K562 (cell line): ENCODE data around the gene CCDC68. TPM values are rescaled to one million over a fixed set of nuclear protein-coding genes. Genes with fewer than 3 reads are reported as not detected.

Experiments
- ATAC-seq: fragments of 200-7000 bp; cut with Tn5 transposase; 3 replicates; pipeline ENCODE4 v1.9.1; 2020; ENCODE audit warnings: moderate library complexity
- BruUV-seq: library from RNA; stranded (reverse); fragments of 400-500 nt; replicated peaks from 2 replicates; lab custom pipeline; 2021; lab: Mats Ljungman, UMichigan
- CTCF ChIA-PET: fragments of 300-600 bp; formaldehyde crosslinking; extraction: SDS; loops from one replicate; lab custom pipeline; 2021; ENCODE audit warnings: low intra/inter-chr PET ratio; lab: Yijun Ruan, JAX
- POLR2A ChIA-PET: fragments of 300-600, 350-650 bp; sonication (Branson Sonifier 250); formaldehyde crosslinking; extraction: SDS; loops from one replicate; lab custom pipeline; 2021; ENCODE audit warnings: antibody characterized with exemption, inconsistent platforms; lab: Yijun Ruan, JAX
- DNase-seq, 4 experiments: peaks; one replicate each; pipeline versions ENCODE4 v3.0.0 to v3.0.0-alpha.2; 2011 to 2018; ENCODE audit warnings: low spot score in 3 of 4, mixed read lengths in 3 of 4; ENCODE audit errors: extremely low read depth in 1 of 4
- FAIRE-seq: peaks from 2 replicates; lab custom pipeline; 2011; peaks lifted over from hg19 to GRCh38; lab: Jason Lieb, UNC
- H2AFZ ChIP-seq: 2 replicates; pipeline ENCODE4 v1.6.0; 2011; ENCODE audit warnings: low read depth, low read length, control low read depth, inconsistent platforms
- H3K27ac ChIP-seq: fragments of 200-600 bp; 3 replicates; pipeline ENCODE4 v1.8.0; 2011; ENCODE audit warnings: low read depth, mild to moderate bottlenecking, control low read depth, inconsistent platforms, low read length, moderate library complexity, mixed read lengths; ENCODE audit errors: extremely low read depth
- H3K27me3 ChIP-seq, 2 experiments: fragments of 300-600 bp in 1 of 2; 2 replicates in 1 of 2; 3 replicates in 1 of 2; pipeline versions ENCODE4 v1.6.0 to v1.8.0; 2011; ENCODE audit warnings: inconsistent platforms in 2 of 2, low read length in 2 of 2, mild to moderate bottlenecking in 1 of 2, mixed read lengths in 1 of 2, moderate library complexity in 1 of 2; ENCODE audit not compliant: control insufficient read depth in 2 of 2, insufficient read depth in 2 of 2
- H3K36me3 ChIP-seq: fragments of 300-600 bp; 3 replicates; pipeline ENCODE4 v1.8.0; 2011; ENCODE audit warnings: mild to moderate bottlenecking, low read length, inconsistent platforms; ENCODE audit not compliant: control insufficient read depth, insufficient read depth
- H3K4me1 ChIP-seq, 2 experiments: fragments of 200-600 bp in 1 of 2; replicated peaks in 1 of 2; 2 replicates in 1 of 2; 3 replicates in 1 of 2; pipeline versions ENCODE4 v1.5.1 to v1.8.0; 2011; ENCODE audit warnings: inconsistent platforms in 2 of 2, low read length in 2 of 2, mild to moderate bottlenecking in 1 of 2, mixed read lengths in 1 of 2, moderate library complexity in 1 of 2; ENCODE audit not compliant: control insufficient read depth in 2 of 2, insufficient read depth in 2 of 2
- H3K4me2 ChIP-seq: 2 replicates; pipeline ENCODE4 v1.6.1; 2011; ENCODE audit warnings: low read length, control low read depth, inconsistent platforms, mixed read lengths; ENCODE audit not compliant: insufficient read depth
- H3K4me3 ChIP-seq: fragments of 200-600 bp; sonication (generic), shearing (Covaris generic); 2 replicates; pipeline ENCODE4 v1.5.1; 2016; ENCODE audit warnings: control low read depth, inconsistent platforms
- H3K79me2 ChIP-seq: fragments of 200-600 bp; 3 replicates; pipeline ENCODE4 v1.8.0; 2011; ENCODE audit warnings: low read length, inconsistent platforms; ENCODE audit not compliant: control insufficient read depth, insufficient read depth
- H3K9ac ChIP-seq, 2 experiments: 2 replicates each; pipeline versions ENCODE4 v1.6.0 to v1.6.1; 2011; ENCODE audit warnings: low read depth in 2 of 2, low read length in 2 of 2, control low read depth in 1 of 2, inconsistent platforms in 1 of 2, mild to moderate bottlenecking in 1 of 2, mixed read lengths in 1 of 2; ENCODE audit not compliant: insufficient read depth in 1 of 2
- H3K9me1 ChIP-seq: one replicate; pipeline ENCODE4 v1.6.0; 2011; ENCODE audit warnings: inconsistent platforms, mild to moderate bottlenecking, low read length, moderate library complexity; ENCODE audit not compliant: control insufficient read depth, insufficient read depth
- H3K9me3 ChIP-seq: replicated peaks from 2 replicates; pipeline ENCODE4 v1.5.1; 2011; ENCODE audit warnings: low read depth, low read length, inconsistent platforms; ENCODE audit not compliant: control insufficient read depth, insufficient read depth
- H4K20me1 ChIP-seq: replicated peaks from 2 replicates; pipeline ENCODE4 v1.6.1; 2011; ENCODE audit warnings: low read length, inconsistent platforms, mixed read lengths; ENCODE audit not compliant: control insufficient read depth, insufficient read depth
- BHLHE40 ChIP-seq: IDR thresholded peaks from 2 replicates; pipeline ENCODE4 v1.6.1; 2011; ENCODE audit warnings: low read length, improper control_type of control experiment
- CBFA2T2 ChIP-seq: fragments of 450-650 bp; conservative IDR thresholded peaks from 2 replicates; pipeline ENCODE4 v1.6.1; 2017; ENCODE audit warnings: mild to moderate bottlenecking
- CBFA2T3 ChIP-seq: fragments of 450-650 bp; IDR thresholded peaks from 2 replicates; pipeline ENCODE4 v1.6.1; 2017
- CBX2 ChIP-seq: fragments of 200-600 bp; sonication (generic); IDR thresholded peaks from one replicate; pipeline ENCODE4 v1.6.1; 2012; ENCODE audit warnings: mild to moderate bottlenecking, low read length, inconsistent platforms; ENCODE audit not compliant: insufficient read depth, poor library complexity, severe bottlenecking
- CCNT2 ChIP-seq: IDR thresholded peaks from 2 replicates; pipeline ENCODE4 v1.6.1; 2011; ENCODE audit warnings: borderline replicate concordance, low read depth, mild to moderate bottlenecking, moderate library complexity, mixed read lengths, low read length; ENCODE audit not compliant: insufficient read length; ENCODE audit errors: extremely low read depth
- DLX4 ChIP-seq: fragments of 250-450 bp; sonication (Bioruptor Pico); IDR thresholded peaks from 2 replicates; pipeline ENCODE4 v1.6.1; 2021; ENCODE audit warnings: mild to moderate bottlenecking
- KDM1A ChIP-seq, 2 experiments: fragments of 450-650 bp; IDR thresholded peaks; 2 replicates each; pipeline ENCODE4 v1.6.1; 2016; ENCODE audit warnings: mild to moderate bottlenecking in 2 of 2
- NR2C2 ChIP-seq, 2 experiments: fragments of 200-800 bp in 1 of 2; sonication (Bioruptor generic) in 1 of 2; sonication (generic) in 1 of 2; formaldehyde crosslinking in 1 of 2; IDR thresholded peaks; 2 replicates each; pipeline versions ENCODE4 v1.6.1 to v1.8.0; 2016 to 2022; ENCODE audit warnings: mild to moderate bottlenecking in 1 of 2, missing compliant biosample characterization in 1 of 2, missing genetic modification characterization in 1 of 2, missing genetic modification reagents in 1 of 2
- RCOR1 ChIP-seq, 2 experiments: IDR thresholded peaks; 2 replicates each; pipeline ENCODE4 v1.6.1; 2012; ENCODE audit warnings: low read depth in 2 of 2, low read length in 2 of 2, borderline replicate concordance in 1 of 2, improper control_type of control experiment in 1 of 2
- SMARCA4 ChIP-seq: fragments of 450-650 bp; IDR thresholded peaks from 2 replicates; pipeline ENCODE4 v1.6.1; 2016
- SRSF7 ChIP-seq: fragments of 200-400 bp; formaldehyde crosslinking; optimal IDR thresholded peaks from 2 replicates; pipeline ENCODE3; 2017; ENCODE audit warnings: mild to moderate bottlenecking, low read depth, low read length
- STAT6 ChIP-seq: sonication (generic); formaldehyde crosslinking; IDR thresholded peaks from 2 replicates; pipeline ENCODE4 v1.8.1; 2023; ENCODE audit warnings: mild to moderate bottlenecking, missing genetic modification reagents
- TEAD4 ChIP-seq, 2 experiments: sonication (generic) in 1 of 2; formaldehyde crosslinking in 1 of 2; IDR thresholded peaks; 2 replicates each; pipeline versions ENCODE4 v1.6.1 to v1.8.0; 2012 to 2022; ENCODE audit warnings: borderline replicate concordance in 1 of 2, inconsistent platforms in 1 of 2, low read length in 1 of 2, mild to moderate bottlenecking in 1 of 2, missing genetic modification reagents in 1 of 2
- TRIM24 ChIP-seq, 2 experiments: fragments of 450-650 bp; IDR thresholded peaks; 2 replicates each; pipeline ENCODE4 v1.6.1; 2016
- ZBTB2 ChIP-seq: fragments of 450-650 bp; IDR thresholded peaks from 2 replicates; pipeline ENCODE4 v1.6.1; 2016; ENCODE audit warnings: antibody characterized with exemption
- ZNF232 ChIP-seq: sonication (generic); formaldehyde crosslinking; IDR thresholded peaks from 2 replicates; pipeline ENCODE4 v1.8.0; 2022; ENCODE audit warnings: mild to moderate bottlenecking, missing genetic modification reagents
- ZNF586 ChIP-seq: fragments of 450-650 bp; formaldehyde crosslinking; conservative IDR thresholded peaks from 2 replicates; pipeline ENCODE4 v1.4.0; 2020; ENCODE audit warnings: mild to moderate bottlenecking, moderate library complexity
- WGBS: fragments of 100-300 bp; shearing (Covaris generic); methylation state at CpG from one replicate; pipeline ENCODE4 v1.1.6; 2016; ENCODE audit warnings: low coverage, mixed read lengths; ENCODE audit not compliant: insufficient coverage; ENCODE audit errors: missing lambda C conversion rate; 5-methylcytosine and 5-hydroxymethylcytosine counted together
- in situ Hi-C: fragments of 300-500 bp; cut with MboI; formaldehyde crosslinking; loops from 4 replicates; pipeline ENCODE4 v1.15.0; 2018; ENCODE audit warnings: inconsistent platforms, mixed read lengths
- intact Hi-C: fragments of 100-400 bp; cut with micrococcal nuclease; formaldehyde crosslinking; loops from 2 replicates; pipeline ENCODE4 v1.14.2; 2022
- polyA plus RNA-seq, 8 experiments: library from polyadenylated mRNA; depleted of rRNA in 4 of 8; stranded (reverse) in 5 of 8; unstranded in 3 of 8; fragments of >200 nt; fragmentation: Nextera tagmentation in 2 of 8; fragmentation: Illumina TruSeq in 1 of 8; extraction: Ambion mirVana in 2 of 8; extraction: Trizol in 1 of 8; gene quantifications; 2 replicates each; pipeline versions ENCODE4 v1.2.1 to v1.2.3, GENCODE V29; 2011 to 2014; ENCODE audit warnings: inconsistent platforms in 1 of 8, missing spikeins in 1 of 8
- total RNA-seq, 7 experiments: library from RNA; depleted of rRNA in 6 of 7; stranded (reverse); fragments of >200 nt in 6 of 7; fragmentation: Illumina TruSeq in 2 of 7; extraction: Trizol in 2 of 7; gene quantifications; 2 replicates each; pipeline versions ENCODE4 v1.2.1 to v1.2.3, GENCODE V29; 2011 to 2021; ENCODE audit warnings: low replicate concordance in 1 of 7

Gene CCDC68
- total and polyA plus RNA-seq, 9 of the 15 experiments (the other 6 are each of a cell fraction or from before 2014, with no cell fraction given) = 0.28 to 4.5 (median 1.4) TPM

- no peak for TF ChIP-seq ZBTB2
- TF ChIP-seq NR2C2 (CRISPR knock-in tag; IDR thresholded peaks at IDR 0.05) = no peak
- TF ChIP-seq NR2C2 (tag; IDR thresholded peaks at IDR 0.05) = no peak
- TF ChIP-seq CBX2 = no peak
- no peak for TF ChIP-seq DLX4 (CRISPR knock-in tag)
- TF ChIP-seq, all 486 proteins: peak for 0
Observed at GRCh38 chr18:54882318-54882717, 76.9 kb downstream of the CCDC68 start (continued).

GRCh38 chr18:54881229-54881768 is 78.0 kb downstream of the CCDC68 start:
- Histone ChIP-seq H3K79me2 (no peaks in the 10 kb centered on the region), H3K9me1 (no peaks in the 10 kb centered on the region), H3K4me1 (peaks cover 0 to 13% of the 10 kb centered on the region in 2 experiments; a peak in 2 of 5 replicates), H3K27ac (peak overlapping the region; percentile 38; the same call in 1 of the 3 replicates), H2AFZ (peak overlapping the region; percentile 54; the same call in 1 of the 2 replicates), H3K9ac (no peak overlapping the region), H3K27me3 (no peaks in the 10 kb centered on the region), H3K36me3 (no peaks in the 10 kb centered on the region), H3K9me3 (no peaks in the 10 kb centered on the region), H3K4me2 (0 out of 2 replicates have a peak overlapping the region, but pooled peaks have one; percentile 12), H3K4me3 (no peak overlapping the region), H4K20me1 (no peaks in the 10 kb centered on the region)
- BruUV-seq = no TSS peak
- ChIA-PET CTCF (no interaction called here), POLR2A (no interaction called here)
- FAIRE-seq (peak; percentile 46), DNase-seq (peak in 1 of 4 experiments; percentile 43), ATAC-seq (peak; percentile 22; the same call in 2 of the 3 replicates)
- 0% methylated on average over 6 of the region's 6 CpGs for WGBS
- in situ Hi-C loops (no loop called here), intact Hi-C loops (no loop called here)
- TF ChIP-seq STAT6 (CRISPR knock-in tag) (no peak), CCNT2 (peak; percentile 40), ZNF586 (CRISPR knock-in tag) (no peak), TRIM24 (IDR thresholded peaks at IDR 0.05) (peak in 1 of 2 experiments; percentile 17; a peak in 1 of 4 replicates), RCOR1 (IDR thresholded peaks at IDR 0.05; ENCODE audit: borderline replicate concordance in 1 of 2, low read depth in 2 of 2, low read length in 2 of 2) (peak in 1 of 2 experiments; percentile 35; a peak in 1 of 4 replicates), CBFA2T3 (peak; percentile 80), CBFA2T2 (peak; percentile 59), BHLHE40 (peak; percentile 7; the same call in 1 of the 2 replicates), ZNF232 (CRISPR knock-in tag) (no peak), SRSF7 (no peak), TEAD4 (IDR thresholded peaks at IDR 0.05; ENCODE audit: low read length) (peak; percentile 62), TEAD4 (CRISPR knock-in tag; IDR thresholded peaks at IDR 0.05; ENCODE audit: borderline replicate concordance) (no peak), SMARCA4 (peak; percentile 32; the same call in 1 of the 2 replicates), KDM1A (IDR thresholded peaks at IDR 0.05) (peak; percentile 36 to 55; a peak in 3 of 4 replicates)
